Fibroblast of skin of scalp (primary cell): Measurements from ENCODE around the gene FGFBP1. TPM values are rescaled to one million over a fixed set of nuclear protein-coding genes. Genes with fewer than 3 reads are reported as not detected.
A peak's percentile ranks its signal among the peaks of the same experiment; 100 is the strongest.

ENCODE experiments used
- DNase-seq: peaks from one replicate; pipeline ENCODE4 v3.0.0-alpha.2; 2013
- polyA plus RNA-seq, 2 experiments: library from polyadenylated mRNA; unstranded; fragments of 120-200 nt; gene quantifications; one replicate each; pipeline ENCODE4 v1.2.1, GENCODE V29; 2013; ENCODE audit not compliant: insufficient read length in 2 of 2

Gene FGFBP1
- polyA plus RNA-seq (2013, experiment 1 of 2; ENCODE audit: insufficient read length): not detected
- not detected for polyA plus RNA-seq (2013, experiment 2 of 2; ENCODE audit: insufficient read length)

DNA sequence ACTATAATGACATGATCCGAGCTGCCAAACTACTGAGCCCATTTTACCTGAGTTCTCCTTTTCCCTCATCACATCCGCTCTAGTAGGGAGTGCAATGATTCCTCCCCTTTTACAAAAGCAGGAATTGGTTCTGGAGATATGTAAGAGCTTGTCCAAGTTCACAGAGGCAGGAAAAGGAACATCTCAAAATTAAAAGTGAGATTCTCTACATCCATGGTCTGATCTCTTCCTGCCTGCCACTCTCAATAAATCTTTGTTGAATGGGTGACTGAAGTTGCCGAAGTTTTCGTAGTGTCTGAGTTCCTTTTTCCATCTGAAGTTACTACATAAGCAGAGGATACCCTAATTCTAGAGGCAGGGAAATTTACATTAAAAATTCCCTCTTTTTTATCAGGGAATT, at the start of gene FGFBP1:
FGFBP1 (minus strand) TSS at position 101 of the 400 bp plus-strand sequence. CDS start 2,108 bp downstream, outside the sequence.
- DNase-seq: no peak

DNA sequence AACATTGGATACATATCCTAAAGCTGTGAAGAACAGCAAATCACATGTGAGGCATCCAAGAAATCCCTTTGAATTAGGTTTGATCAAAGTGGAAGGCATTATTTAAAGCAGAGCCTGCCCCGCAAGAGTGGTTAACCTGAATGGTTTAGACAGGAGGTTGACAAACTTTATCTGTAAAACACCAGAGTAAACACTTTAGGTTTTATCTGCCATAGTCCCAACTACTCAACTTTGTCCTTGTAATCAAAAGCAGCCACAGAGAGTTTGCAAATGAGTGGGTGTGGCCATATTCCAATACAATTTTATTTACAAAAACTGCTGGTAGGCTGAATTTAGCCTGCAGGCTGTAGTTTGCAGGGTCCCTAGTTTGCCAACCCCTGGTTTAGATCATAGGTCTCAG, 49.7 kb upstream of the FGFBP1 start:
- DNase-seq: no peak

DNA sequence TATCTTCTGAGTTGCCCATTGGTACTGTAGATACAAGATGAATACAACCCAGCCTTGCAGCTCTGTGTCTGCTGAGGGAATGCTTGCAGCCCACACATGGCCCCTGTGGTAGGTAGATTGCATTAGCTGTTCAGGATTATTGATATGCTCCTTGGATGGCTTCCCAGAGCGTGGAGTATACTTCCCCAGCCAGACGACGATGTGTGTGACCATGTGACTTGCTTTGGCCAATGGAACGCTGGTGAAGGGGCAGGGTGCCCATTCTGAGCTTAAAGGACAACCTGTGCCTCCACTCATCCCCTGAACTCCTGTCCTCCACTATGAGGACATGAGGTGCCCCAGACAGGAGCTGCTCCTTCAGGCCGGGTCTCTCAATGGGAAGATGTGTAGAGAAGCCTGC, 48.4 kb upstream of the FGFBP1 start:
- no peak for DNase-seq

DNA sequence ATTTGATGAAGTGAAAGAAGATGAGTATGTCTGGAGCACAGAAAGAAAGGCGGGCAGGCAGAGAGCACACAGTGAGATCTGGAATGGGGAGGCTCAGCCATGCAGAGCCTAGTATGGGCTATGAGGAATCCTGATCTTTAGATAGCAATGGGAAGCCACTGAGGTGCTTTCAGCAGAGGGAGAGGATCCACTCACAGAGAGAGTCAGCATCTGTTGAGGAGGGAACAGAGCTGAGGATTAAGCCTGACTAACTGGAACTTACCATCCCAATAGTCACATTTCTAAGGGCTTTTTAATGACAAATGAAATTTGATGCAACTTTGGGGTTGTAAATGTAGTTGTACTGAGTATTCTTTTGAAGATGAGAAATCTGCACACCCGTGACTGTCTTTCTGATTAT, 45.1 kb upstream of the FGFBP1 start:
- DNase-seq: no peak

DNA sequence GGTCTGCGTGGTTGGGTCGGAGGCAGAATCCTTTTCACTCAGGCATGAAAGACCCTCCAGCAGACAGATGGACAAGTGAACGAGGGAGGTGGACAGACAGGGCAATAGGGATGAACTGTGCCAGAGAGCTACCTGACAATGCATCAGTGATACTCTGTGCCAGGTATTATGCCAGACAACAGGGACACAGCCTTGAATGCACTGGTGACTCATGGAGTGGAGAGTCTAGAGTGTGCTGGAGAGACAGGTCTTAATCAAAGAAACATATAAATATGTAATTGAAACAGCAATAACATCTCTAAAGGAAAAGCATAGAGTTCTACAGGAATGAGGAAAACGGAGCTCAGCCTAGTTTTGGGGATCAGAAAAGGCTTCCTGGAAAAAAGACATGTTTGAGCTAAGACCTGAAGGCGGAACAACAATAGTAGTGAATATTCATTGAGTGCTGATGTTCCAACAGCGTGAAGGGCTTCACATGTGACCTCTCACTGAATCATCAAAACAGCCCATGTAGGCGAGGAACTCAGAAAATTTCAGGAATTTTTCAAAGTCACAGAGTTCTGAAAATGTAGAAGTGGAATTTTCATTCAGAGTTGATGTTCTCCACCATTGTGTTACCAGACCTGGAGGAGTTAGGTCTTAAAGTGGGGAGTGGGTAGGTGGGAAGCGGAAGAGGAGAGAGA, 44.4 kb upstream of the FGFBP1 start:
- peak; percentile 37 for DNase-seq

DNA sequence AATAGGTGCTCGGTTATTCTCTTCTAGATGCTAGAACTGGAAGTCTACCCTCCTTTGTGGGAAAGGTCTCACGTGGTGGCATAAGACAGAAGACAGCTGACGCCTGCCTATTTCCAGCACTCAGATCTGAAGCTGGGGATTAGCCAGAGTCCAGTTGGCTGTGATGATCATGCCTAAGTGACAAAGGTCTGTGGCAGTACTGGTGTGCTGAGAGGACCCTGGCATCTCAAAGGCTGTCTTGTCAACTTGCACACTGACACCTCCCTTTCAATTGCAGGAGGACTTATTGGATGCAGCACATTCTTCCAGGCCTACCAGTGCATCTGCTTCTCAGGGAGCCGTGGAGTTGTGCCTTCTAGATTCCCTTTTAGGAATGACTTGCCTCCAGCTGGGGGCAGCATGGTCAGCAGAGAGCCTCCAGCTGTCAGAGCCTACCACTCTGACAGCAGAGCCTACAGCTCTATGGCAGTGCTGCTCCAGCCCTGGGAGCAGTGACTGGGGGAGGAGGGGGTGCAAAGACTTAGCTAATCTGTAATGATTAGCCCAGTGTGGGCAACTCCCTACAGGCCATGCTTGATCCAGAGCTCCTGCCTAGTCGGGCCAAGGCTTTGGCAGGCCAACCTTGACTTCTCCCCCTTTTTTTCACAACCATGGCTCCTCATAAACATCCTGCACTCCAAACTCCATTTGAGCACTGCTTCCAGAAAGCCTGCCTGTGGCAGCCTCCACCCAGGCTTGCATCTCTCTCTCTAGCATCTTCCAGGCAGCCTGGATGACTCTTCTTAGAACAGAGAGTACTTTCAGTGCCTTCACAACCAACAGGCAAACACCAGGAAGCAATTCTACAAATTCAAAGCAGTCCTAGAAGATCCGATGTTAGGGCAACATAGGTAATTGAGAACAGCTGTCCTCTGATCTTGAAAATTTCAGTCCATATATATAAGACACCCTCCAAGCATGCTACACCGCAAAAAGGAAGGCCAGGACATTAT, 38.2 kb upstream of the FGFBP1 start:
- no peak for DNase-seq

DNA sequence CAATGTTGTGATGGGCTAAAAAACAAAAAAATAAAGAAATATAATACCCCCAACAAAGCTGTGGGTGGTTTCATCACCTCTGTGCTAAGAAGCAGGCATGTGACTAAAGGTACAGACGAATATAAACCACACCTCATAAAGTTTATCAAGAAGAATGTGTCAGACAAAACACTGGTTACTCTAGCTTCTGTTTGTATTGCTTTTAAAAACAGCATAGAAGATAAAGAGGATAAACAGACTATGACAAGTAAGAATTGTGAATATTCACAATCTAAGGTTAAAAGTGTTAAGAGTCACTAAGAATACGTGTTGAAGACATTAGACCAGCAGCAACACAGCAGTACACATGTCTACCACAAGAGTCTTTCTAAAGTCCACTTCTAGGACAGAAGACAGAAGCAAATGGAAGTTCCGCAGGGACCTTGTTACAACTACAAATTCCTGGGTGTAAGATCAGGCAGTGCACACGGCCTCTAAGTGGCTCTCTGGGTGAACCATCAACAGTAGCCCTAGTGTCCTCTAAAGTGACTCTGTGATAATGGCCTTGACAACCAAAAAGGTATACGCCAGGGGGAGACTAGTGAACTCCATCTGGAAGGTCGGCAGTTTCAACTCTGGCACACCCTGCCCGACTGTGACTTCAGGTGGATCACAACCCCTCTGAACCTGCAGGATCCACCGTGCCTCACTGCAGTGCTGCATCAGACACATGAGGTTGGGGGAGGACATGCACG, 32.7 kb upstream of the FGFBP1 start:
- no peak for DNase-seq

DNA sequence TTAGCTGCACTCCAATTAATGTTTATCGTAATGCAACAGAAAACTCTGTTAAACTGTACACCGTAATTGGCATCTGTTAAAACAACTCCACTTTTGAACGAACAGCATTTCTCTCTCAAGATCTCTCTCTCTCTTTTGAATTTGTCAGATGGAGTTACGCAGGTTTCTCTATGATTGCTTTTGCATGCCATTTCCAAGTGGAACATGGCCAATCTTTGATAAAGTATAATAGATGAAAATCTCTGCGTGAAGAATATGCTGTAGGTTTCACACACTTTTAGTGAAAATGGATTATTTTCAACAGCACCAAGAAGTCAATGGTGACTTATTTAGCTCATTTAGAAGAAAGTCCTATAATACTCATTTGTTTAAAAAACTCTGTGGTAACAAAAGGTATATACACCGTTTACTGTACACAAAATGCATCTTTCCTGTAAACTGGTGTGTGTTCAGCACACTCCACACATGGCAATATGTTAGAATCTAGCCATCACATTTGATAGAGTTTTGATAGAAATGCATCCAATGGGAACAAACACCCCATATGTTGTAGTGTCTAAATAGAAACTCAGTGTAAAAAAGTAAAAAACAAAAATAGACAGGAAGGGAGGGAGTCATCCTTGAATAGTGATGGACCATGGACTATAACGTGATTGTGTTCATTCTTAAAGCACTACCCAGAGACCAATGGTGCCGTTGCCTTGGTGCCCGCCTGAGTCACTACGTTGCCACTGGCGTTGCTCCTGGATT, 30.2 kb upstream of the FGFBP1 start:
- DNase-seq: no peak

DNA sequence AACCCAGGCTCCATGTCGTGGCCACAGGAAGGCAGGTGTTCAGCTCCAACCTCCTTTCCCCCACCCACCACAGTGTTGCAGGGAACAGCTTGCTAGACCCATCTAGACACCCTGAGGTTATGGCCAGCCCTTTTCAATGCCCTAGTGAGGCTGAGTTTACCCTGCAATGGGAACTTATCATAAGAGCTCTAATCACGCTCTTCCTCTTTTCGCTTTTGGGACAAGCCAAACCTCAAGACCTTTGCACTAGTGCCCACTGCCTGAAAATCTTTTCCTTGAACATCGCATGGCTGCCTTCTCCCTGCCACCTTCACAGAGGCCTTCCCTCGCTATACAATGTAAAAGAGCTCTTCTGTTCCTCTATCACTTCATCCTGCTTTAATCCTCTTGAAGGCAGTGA, 26.8 kb upstream of the FGFBP1 start:
- DNase-seq: no peak

DNA sequence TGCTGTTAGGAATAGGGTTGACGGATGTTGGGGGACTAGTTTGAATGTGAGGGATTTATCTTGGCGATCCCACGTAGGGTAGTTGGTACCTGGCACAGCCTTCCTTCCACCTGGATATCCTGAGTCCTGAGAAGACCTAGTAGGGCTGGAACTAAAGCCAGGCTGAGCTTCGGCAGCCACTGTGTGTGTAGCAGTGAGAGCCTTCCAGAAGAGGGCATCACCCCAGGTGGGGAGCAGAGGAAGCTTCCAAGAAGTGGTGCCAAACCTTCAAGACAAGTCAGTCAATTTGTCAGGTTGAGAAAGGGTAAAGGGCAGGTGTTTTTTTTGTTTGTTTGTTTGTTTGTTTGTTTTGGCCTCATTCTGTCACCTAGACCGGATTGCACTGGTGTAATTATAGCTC, 25.6 kb upstream of the FGFBP1 start:
- no peak for DNase-seq

DNA sequence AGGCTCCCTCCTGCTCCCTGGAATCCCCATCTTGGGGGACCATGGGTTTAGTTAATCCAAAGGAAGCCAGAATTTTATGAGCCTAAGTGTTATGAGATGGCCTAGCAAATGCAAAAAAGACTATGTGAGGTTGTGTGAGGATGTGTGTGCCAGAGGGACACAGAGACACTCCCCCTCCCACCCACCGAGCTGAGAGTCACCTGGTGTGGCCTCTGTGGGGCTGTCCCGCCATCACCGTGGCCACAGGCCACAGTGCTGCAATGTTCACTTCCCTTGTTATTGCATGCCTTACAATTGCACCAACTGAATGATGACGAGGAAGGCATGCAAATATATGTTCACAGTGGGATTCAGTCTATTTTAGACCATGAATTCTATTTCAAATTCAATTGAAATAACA, 25.0 kb upstream of the FGFBP1 start:
- no peak for DNase-seq

DNA sequence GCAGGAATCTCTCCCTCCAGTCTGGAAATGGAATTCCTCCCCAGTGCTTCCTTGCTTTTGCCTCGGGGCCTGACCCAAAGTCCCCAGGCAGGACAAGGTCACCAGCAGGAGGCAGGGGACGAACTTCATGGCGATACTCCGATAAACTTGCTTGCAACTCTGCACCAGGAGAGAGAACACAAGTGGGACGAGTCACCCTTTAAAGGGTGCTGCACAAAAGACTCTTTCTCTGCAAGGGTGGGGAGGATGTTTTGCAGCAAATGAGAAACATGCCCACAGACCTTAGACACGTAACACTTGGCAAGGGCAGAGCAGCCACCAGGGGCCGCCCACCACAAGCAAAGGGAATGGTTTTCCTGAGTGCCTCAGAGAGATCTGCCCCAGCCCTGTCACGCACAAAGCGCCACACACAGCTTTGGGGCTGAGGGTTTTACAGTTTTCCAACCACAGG, 24.5 kb upstream of the FGFBP1 start, which contains the start of gene FGFBP2:
FGFBP2 (minus strand) TSS at position 175 of the 451 bp plus-strand sequence; CDS start at position 129, 46 bp downstream.
- DNase-seq: peak; percentile 73

DNA sequence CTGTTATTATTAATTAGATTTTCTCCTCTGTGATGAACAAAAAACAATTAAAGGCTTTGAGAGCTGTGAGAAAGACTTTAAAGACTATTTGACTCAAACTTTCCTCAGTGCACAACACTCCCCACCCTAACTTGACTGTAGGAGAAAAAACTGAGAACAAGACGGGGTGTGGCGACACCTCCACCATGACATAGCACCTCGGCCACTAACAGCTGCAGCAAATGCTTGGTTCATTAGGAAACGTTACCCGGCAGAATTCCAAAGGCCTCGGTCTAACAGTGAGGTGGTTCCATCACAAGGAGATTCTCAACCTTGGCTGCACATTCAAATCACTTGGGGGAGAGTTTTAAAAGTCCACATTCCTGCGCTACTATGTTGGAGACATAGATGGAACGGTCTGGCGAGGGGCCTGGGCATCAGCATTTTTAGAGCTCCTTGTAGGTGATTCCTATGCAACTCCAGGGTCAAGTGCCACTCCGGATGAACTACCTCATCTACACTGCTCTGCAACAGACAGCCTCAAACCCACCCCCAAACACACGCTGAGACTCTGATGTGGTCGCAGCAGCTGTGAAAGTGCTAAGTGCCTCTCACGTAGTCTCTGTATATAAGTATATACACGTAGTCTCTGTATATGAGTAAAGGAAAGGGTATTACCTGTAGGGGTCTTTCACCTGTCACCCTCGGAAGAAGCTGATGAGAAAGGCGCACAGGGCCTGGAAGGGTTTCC, 23.4 kb upstream of the FGFBP1 start:
- no peak for DNase-seq

DNA sequence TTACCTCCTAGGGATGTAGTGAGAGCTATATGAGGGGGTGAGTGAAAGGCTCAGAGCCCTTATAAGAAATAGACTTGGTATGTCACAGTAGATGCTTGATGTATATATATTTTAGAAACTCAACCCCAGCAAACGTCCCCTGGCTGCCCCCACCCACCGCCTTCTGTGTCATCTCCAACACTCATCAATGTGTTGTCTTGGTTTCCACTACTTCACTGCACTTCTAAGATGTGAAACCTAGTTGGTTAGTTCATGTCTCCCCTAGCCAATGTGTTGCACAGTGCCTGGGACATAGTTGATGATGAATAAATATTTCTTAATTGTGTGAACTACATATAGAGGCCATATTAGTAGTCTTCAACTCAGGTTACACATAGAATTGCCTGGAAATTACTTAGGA, 20.0 kb upstream of the FGFBP1 start:
- DNase-seq: no peak

DNA sequence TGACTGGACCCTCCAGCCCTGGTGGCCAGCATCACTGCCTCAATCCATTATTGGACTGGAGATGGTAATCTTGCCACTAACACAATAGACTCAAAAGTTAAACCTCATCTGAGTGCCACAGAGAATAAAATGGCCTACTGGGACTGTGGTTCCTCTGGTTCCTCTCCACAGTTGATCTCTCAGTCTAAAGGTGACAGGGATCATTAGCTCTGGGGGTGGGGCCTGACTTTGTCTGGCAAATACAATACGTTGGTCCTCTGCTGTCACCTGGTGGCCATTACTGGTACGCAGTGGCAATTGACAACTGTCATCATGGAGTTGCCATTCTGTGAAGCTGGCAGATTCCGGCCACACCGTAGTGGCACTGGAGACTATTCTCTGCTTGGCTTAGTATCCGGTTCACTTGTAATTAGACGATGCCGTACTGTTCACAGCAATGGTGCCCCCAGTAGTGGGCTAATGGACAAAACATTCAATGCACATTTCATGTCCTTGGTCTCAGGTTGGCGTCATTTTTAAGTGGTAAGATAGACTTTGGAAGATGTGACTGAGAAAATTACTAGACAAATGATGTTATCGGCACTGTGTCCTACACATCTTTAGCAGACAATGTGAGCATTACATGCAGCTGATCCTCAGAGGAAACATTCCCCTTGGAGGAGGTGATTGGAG, 17.8 kb upstream of the FGFBP1 start:
- DNase-seq: peak; percentile 67

DNA sequence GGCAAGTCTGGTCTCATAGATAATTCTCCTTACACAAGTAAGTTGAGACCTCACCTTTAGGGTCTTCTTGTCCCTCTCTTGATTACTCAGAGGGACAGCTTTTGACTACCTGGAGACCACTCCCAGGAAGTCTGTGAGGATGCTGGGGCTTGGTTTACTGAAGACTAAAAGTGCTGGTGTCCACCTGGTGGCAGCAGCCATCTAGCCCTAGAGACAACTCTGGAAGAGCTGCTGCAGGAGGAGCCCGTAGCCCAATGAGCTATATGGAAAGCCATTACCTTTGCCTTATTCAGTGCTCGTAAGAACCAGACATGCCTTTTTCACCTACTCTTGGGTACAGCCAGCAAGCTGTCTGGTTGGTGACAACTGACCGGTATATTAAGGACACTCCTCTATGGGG, 17.1 kb upstream of the FGFBP1 start:
- no peak for DNase-seq

DNA sequence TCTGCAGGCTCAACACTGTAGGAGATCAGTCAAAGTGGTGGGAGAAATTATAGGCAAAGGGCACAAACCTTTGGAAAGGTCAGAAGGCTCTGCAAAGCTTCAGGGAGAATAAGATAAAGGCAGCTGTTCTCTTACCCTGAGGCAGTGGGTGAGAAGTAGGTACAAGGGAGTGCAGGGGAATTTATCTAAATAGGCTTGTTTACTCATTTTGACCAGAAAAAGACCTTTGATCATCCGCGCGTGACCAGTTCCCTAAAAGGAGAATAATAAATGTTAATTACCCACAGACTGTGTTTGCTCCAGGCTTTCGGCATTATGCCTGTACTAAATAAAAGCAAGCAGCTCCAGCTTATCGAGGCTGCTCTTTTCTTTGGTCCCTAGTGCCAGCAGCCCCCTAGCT, 15.1 kb upstream of the FGFBP1 start:
- no peak for DNase-seq

DNA sequence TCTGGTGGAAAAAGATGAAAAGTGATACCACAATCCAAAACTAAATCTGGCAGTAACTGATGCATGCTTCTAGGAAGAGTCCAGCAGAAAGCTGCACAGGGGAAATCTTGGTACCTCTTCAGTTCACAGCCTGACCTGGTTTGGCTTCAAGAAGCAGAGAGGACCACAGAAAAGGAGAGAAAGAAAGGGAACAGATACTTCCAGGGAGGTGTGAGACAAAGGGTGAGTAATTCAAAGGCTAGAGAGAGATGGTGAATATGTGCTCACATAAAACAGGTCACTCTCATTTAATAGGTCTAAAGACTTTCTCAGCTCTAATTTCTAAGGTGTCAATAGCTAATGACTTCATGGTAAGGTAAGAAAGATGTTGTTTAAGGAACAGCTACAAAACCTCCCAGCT, 13.2 kb upstream of the FGFBP1 start:
- DNase-seq: no peak

DNA sequence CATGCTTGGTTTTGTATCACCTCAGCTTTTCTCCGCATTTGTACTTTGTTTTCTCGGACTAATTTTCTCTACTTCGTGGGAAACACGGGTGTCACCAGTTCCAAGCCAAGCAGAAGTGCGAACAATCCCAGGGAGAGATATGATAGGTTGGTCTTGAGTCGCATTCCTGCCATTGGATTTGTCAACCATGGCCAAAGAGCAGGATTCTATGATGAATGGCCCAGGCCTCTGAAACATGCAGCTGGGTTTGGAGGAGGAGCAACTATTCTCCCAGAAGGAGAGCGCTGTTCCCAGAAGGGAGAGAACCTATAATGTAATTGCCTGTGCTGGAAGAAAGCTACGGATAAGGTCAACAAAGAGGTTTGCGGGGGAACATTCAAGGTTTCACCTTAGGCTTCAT, 10.3 kb upstream of the FGFBP1 start:
- no peak for DNase-seq

DNA sequence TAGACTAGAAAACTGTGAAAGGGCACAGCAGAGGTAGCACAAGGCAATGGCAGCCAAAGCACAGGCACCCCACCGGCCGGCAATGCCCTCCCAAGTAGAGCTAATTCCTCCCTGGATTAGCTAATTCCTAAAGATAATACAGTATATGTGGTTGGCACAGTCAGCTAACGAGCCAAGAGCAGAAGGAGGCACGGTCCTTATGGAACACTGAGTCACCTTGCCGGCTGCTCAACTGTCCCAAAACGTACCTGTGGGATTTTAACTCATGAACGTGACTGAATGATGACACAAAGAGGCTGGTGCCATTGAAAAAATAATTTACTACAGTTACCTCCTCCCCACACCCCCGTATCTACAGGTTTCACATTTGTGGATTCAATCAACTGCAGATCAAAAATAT, 9.1 kb upstream of the FGFBP1 start:
- no peak for DNase-seq

DNA sequence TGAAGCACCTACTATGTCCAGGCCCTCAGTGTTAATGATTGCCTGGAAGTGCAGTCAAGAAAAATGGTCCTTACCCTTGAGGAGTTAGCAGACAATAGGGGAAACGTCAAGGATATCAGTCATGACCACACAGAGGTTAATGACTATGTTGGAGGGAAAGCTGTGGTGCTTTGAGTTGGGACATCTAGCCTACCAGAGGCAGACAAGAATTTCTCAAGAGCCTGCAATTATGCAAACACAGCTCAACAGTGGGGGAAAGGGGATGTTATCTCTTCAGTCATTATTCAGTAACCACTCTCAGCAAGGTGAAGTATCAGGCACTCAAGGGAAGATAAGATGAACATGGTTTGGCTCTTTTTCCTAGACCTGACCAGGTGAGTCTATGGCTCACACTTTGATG, 7.0 kb upstream of the FGFBP1 start:
- DNase-seq: no peak
